Measurements from ENCODE around the gene CDK11A.

Gene CDK11A

GRCh38 chr1:1724035-1724864 is at the start of gene CDK11A:
CDK11A (minus strand) TSS chr1:1724357; CDS start chr1:1722818, 1,539 bp downstream.
- peak; percentile 92 to 96 for DNase-seq

GRCh38 chr1:1773874-1774273 is 49.7 kb upstream of the CDK11A start:
- DNase-seq: no peak

- DNase-seq: no peak
Observed at GRCh38 chr1:1771096-1771495, 46.9 kb upstream of the CDK11A start.

- no peak for DNase-seq
Observed at GRCh38 chr1:1770102-1770501, 45.9 kb upstream of the CDK11A start.

GRCh38 chr1:1768249-1768992 is 44.3 kb upstream of the CDK11A start:
- DNase-seq: no peak

- no peak for DNase-seq
Observed at GRCh38 chr1:1764876-1765470, 40.8 kb upstream of the CDK11A start.

GRCh38 chr1:1763657-1764621 is 39.8 kb upstream of the CDK11A start:
- DNase-seq: peak; percentile 46 to 58

GRCh38 chr1:1761504-1762376 is 37.6 kb upstream of the CDK11A start:
- DNase-seq: no peak

- DNase-seq: no peak
Observed at GRCh38 chr1:1760715-1761114, 36.6 kb upstream of the CDK11A start.

- no peak for DNase-seq
Observed at GRCh38 chr1:1760345-1760650, 36.1 kb upstream of the CDK11A start.

GRCh38 chr1:1759456-1760344 is 35.5 kb upstream of the CDK11A start:
- no peak for DNase-seq

GRCh38 chr1:1758692-1759455 is 34.7 kb upstream of the CDK11A start:
- no peak for DNase-seq

GRCh38 chr1:1758059-1758621 is 34.0 kb upstream of the CDK11A start:
- DNase-seq: no peak

- no peak for DNase-seq
Observed at GRCh38 chr1:1757422-1758058, 33.4 kb upstream of the CDK11A start.

- no peak for DNase-seq
Observed at GRCh38 chr1:1756661-1757421, 32.7 kb upstream of the CDK11A start.

- DNase-seq: no peak
Observed at GRCh38 chr1:1755852-1756251, 31.7 kb upstream of the CDK11A start.

GRCh38 chr1:1755426-1755825 is 31.3 kb upstream of the CDK11A start:
- DNase-seq: no peak

Data from hippocampal formation (tissue), 2 donors.